ENCODE measurements around the gene UBXN11.

The UBXN11 gene

GRCh38 chr1:26305667-26306289 lies 658 bp downstream of the UBXN11 start:
- no peak for DNase-seq (ENCODE audit: low spot score)
- in situ Hi-C loops (cut with MboI; ENCODE audit: low sequenced_read_pairs, unreplicated experiment) = no loop called here
- TF ChIP-seq CTCF (IDR thresholded peaks at IDR 0.05; ENCODE audit: borderline replicate concordance, control extremely low read depth, extremely low read depth, insufficient read depth, missing control alignments) = no peak

DNA sequence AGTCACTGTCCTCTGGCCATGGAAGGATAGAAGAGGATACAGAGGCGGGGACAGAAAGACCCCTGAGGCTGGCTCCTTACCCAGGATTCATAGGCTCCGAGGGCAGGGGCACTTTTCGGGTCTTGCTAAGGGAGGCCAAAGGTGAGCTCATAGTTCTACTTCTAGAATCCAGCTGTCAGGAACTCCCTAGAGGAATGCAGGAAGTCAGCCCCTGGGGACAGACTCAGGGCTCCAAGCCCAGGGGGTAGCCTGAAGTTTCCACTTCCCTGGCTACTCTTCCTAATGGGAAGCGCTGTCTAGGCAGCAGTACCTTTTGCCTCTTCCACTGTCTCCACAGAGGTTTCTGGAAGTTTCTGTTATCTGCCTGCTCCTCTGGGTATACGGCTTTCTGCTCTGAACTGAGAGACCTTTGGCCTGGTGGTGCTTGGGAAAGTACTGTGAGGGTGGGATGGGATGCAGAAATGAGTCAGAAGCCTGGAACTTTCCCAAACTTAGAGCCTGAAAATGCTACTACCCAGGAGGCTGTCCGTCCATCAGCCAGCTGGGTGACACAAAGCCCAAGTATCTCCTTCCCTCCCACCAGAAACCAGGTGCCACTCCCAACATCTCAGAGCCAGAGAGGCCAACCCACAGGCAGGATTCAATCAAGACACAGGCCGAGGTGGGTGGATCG lies 3.6 kb downstream of the UBXN11 start:
- in situ Hi-C loops (cut with MboI; ENCODE audit: low sequenced_read_pairs, unreplicated experiment) = no loop called here
- DNase-seq (ENCODE audit: low spot score) = no peak
- no peak for TF ChIP-seq CTCF (IDR thresholded peaks at IDR 0.05; ENCODE audit: borderline replicate concordance, control extremely low read depth, extremely low read depth, insufficient read depth, missing control alignments)

DNA sequence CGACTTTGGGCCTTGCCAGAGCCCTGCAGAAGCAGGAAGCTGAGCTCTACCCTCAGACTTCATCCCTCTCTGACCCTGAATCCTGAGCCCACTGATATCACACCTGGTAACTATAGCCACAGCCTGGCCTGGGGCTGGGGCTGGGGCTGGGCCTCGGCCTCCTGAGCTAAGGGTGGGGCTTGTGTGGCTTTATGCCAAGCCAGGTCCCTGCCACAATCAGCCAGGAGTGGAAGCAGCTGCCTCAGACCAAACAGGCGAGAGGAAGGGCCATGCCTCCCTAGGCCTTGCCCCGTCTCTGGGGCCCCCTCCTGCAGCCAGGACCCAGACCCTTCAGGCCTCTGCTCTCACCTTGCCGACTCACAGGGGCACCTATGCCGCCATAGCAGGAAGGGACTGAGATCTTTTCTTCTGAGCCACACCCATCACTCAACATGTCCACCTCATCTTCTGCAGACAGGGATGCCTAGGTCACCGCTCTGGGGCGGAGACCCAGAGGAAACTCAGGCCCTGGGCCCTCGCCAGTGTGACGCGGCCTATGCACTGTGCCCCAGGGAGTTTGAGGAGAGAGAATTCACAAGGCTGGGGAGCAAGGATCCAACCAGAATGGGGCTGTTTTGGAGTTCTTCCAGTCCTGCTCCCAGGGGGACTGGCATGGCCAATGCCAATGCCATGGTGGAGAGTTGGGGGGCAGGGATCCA lies 5.7 kb downstream of the UBXN11 start:
- in situ Hi-C loops (cut with MboI; ENCODE audit: low sequenced_read_pairs, unreplicated experiment) = no loop called here
- TF ChIP-seq CTCF (IDR thresholded peaks at IDR 0.05; ENCODE audit: borderline replicate concordance, control extremely low read depth, extremely low read depth, insufficient read depth, missing control alignments) = no peak
- DNase-seq (ENCODE audit: low spot score) = no peak

DNA sequence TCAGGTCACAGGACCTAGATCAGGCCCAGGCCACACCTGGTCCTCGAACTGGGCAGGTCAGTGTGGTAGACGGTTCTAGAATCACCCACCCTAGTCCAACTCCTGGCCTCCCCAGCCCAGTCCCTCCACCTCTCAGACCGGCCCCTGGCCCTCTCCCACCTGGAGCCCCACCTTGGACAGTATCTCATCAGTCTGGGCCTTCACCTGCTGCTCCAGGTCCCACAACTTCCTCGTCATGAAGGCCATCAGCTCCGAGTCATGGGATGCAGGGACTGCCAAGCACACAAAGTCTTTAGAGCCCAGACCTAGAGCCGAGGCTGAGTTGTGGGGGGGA lies 8.7 kb downstream of the UBXN11 start:
- in situ Hi-C loops (cut with MboI; ENCODE audit: low sequenced_read_pairs, unreplicated experiment) = no loop called here
- no peak for DNase-seq (ENCODE audit: low spot score)
- TF ChIP-seq CTCF (IDR thresholded peaks at IDR 0.05; ENCODE audit: borderline replicate concordance, control extremely low read depth, extremely low read depth, insufficient read depth, missing control alignments) = no peak

- TF ChIP-seq CTCF (IDR thresholded peaks at IDR 0.05; ENCODE audit: borderline replicate concordance, control extremely low read depth, extremely low read depth, insufficient read depth, missing control alignments) = no peak
- no peak for DNase-seq (ENCODE audit: low spot score)
- in situ Hi-C loops (cut with MboI; ENCODE audit: low sequenced_read_pairs, unreplicated experiment) = no loop called here
These were observed 9.2 kb downstream of the UBXN11 start for GRCh38 chr1:26297057-26297790.

DNA sequence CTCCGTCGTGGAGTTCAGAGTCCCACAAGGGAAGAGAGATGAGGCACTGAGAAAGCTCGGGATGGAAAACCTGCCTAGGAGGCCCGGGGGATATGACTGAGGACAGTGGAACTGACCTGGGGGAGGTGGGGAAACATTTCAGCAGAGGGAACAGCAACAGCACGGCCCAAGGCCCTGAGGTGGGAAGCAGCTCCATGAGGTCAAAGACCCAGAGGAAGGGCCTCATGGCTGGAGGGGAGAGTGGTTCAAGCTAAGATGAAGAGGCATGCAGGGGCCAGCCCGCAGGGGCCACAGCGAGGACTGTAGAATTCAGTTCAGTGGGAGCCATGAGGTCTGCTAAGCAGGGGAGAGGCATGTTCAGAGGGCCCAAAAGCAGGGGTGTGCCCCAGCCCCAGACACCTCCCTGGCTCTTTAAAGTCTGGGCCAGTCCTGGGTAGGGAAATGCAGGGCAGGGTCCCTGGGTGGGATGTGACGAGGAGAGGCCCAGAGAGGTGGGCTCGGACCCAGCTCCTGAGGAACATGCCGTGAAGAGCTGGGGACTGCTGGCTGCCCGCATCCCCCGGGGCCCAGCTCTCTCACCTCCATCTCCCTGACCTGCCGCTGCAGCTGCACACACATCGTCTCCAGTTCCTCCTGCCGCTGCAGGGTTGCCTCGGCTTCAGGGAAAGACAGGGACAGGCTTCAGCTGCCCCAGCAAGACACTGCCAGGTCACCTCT lies 9.9 kb downstream of the UBXN11 start:
- DNase-seq (ENCODE audit: low spot score) = no peak
- in situ Hi-C loops (cut with MboI; ENCODE audit: low sequenced_read_pairs, unreplicated experiment) = no loop called here
- TF ChIP-seq CTCF (IDR thresholded peaks at IDR 0.05; ENCODE audit: borderline replicate concordance, control extremely low read depth, extremely low read depth, insufficient read depth, missing control alignments) = no peak
